Endothelial cell (in vitro differentiated cells): ENCODE data around the gene SPOCK1. TPM values are rescaled to one million over a fixed set of nuclear protein-coding genes. Genes with fewer than 3 reads are reported as not detected.

ENCODE experiments used
- DNase-seq: peaks from one replicate; pipeline ENCODE4 v3.0.0; 2021; ENCODE audit warnings: low spot score
- H3K27ac Mint-ChIP-seq: one replicate; pipeline ENCODE4 v1.8.0; 2021; ENCODE audit warnings: mixed read lengths, inconsistent platforms; ENCODE audit not compliant: unreplicated experiment
- H3K27me3 Mint-ChIP-seq: one replicate; pipeline ENCODE4 v1.8.0; 2021; ENCODE audit warnings: mild to moderate bottlenecking, moderate library complexity, mixed read lengths, inconsistent platforms; ENCODE audit not compliant: unreplicated experiment
- H3K36me3 Mint-ChIP-seq: one replicate; pipeline ENCODE4 v1.8.0; 2021; ENCODE audit warnings: mild to moderate bottlenecking, low read depth, mixed read lengths, inconsistent platforms; ENCODE audit not compliant: unreplicated experiment
- H3K4me1 Mint-ChIP-seq: one replicate; pipeline ENCODE4 v1.8.0; 2021; ENCODE audit warnings: mild to moderate bottlenecking, mixed read lengths, inconsistent platforms; ENCODE audit not compliant: unreplicated experiment
- H3K4me3 Mint-ChIP-seq: one replicate; pipeline ENCODE4 v1.8.0; 2021; ENCODE audit warnings: mild to moderate bottlenecking, mixed read lengths, inconsistent platforms; ENCODE audit not compliant: unreplicated experiment
- H3K9me3 Mint-ChIP-seq: one replicate; pipeline ENCODE4 v1.8.0; 2021; ENCODE audit warnings: mixed read lengths, inconsistent platforms; ENCODE audit not compliant: unreplicated experiment
- total RNA-seq: library from RNA; stranded (reverse); fragmentation: NEBNext Ultra II Directional; extraction: Animal tissue kit (Norgen Biotek cat#: 25700); gene quantifications from one replicate; pipeline ENCODE4 v1.2.1, GENCODE V29; 2021; ENCODE audit not compliant: unreplicated experiment
- TF ChIP-seq, protein P1 (sequence below): fragments of 200-600 bp; sonication (generic); IDR thresholded peaks from one replicate; pipeline ENCODE4 v1.5.0; 2021; ENCODE audit warnings: antibody characterized with exemption; ENCODE audit not compliant: unreplicated experiment

The SPOCK1 gene
- total RNA-seq, 1 donor from 2014 or later = 8.7 TPM

DNA sequence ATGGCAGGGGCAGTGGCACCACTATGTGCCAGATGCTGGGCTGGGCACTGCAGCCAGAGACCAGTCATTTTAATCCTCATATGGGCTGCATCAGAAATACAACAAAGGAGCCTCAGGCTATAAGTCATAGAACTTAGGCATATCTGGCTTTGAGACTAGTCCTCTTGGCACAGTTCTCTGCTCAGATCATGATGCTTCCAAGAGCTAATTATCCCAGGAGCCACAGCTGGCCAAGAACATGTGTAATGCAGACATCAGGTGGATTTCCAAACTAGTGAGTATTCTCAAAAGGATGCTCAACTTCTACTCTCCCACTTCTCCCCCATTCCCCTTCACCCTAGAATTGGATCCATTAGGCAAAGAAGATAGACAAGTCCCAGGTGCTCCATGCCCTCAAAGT, 571.6 kb downstream of the SPOCK1 start:
- no peak overlapping the region for H3K27ac Mint-ChIP-seq

DNA sequence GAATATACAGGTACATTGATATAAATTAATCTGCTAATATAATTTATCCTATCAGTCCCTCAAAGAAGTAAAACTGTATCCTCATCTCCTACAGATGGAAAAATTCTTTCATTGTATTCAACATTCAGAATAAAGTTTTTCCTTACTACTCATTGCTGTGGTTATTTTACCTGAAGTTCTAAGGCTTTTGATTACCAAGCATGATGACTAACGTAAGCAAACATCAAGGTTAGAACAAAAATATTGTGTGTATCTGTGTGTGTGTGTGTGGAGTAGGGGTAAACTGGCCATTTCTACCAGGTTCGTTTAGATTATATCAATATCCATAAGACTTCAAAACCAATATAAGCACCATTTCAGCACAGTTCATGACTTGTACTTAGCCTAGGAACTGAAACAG, 573.1 kb downstream of the SPOCK1 start:
- Mint-ChIP-seq H3K4me3 (no peak overlapping the region), H3K27ac (no peak overlapping the region), H3K27me3 (peaks cover 3% of the 10 kb centered on the region), H3K36me3 (no peaks in the 10 kb centered on the region), H3K9me3 (no peaks in the 10 kb centered on the region), H3K4me1 (peaks cover 16% of the 10 kb centered on the region)
- TF ChIP-seq, protein P1, sequence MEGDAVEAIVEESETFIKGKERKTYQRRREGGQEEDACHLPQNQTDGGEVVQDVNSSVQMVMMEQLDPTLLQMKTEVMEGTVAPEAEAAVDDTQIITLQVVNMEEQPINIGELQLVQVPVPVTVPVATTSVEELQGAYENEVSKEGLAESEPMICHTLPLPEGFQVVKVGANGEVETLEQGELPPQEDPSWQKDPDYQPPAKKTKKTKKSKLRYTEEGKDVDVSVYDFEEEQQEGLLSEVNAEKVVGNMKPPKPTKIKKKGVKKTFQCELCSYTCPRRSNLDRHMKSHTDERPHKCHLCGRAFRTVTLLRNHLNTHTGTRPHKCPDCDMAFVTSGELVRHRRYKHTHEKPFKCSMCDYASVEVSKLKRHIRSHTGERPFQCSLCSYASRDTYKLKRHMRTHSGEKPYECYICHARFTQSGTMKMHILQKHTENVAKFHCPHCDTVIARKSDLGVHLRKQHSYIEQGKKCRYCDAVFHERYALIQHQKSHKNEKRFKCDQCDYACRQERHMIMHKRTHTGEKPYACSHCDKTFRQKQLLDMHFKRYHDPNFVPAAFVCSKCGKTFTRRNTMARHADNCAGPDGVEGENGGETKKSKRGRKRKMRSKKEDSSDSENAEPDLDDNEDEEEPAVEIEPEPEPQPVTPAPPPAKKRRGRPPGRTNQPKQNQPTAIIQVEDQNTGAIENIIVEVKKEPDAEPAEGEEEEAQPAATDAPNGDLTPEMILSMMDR = no peak
- DNase-seq = no peak

More for the DNA sequence above, 571.6 kb downstream of the SPOCK1 start:
- Mint-ChIP-seq H3K36me3 (no peaks in the 10 kb centered on the region), H3K27me3 (peaks cover 3% of the 10 kb centered on the region), H3K9me3 (no peaks in the 10 kb centered on the region), H3K4me1 (peaks cover 6% of the 10 kb centered on the region), H3K4me3 (no peak overlapping the region)
- DNase-seq = no peak
- TF ChIP-seq, protein P1 = no peak

Other genes starting within 250 kb of the SPOCK1 start
- 200 TPM for gene KLHL3, start 236.8 kb upstream of the SPOCK1 start, total RNA-seq